22Rv1 (cell line): Measurements from ENCODE around the gene TRNAU1AP.
"Not testable (repeated sequence)": the region's sequence is repeated elsewhere in the genome, so short reads cannot be mapped to it uniquely, and the experiment has no call there.

Experiments used
- H3K27ac ChIP-seq: fragments of 450-650 bp; 2 replicates; pipeline ENCODE4 v1.5.1; 2017
- CTCF ChIP-seq: fragments of 450-650 bp; IDR thresholded peaks from 2 replicates; pipeline ENCODE4 v1.5.1; 2017; ENCODE audit warnings: mild to moderate bottlenecking
- ZFX ChIP-seq: fragments of 450-650 bp; IDR thresholded peaks from 2 replicates; pipeline ENCODE4 v1.6.1; 2017; ENCODE audit warnings: antibody characterized with exemption, borderline replicate concordance

TRNAU1AP gene

GRCh38 chr1:28579401-28579800 lies 26.5 kb downstream of the TRNAU1AP start:
- peak overlapping the region; percentile 95 for H3K27ac ChIP-seq
- TF ChIP-seq ZFX: no peak
- no peak for TF ChIP-seq CTCF

- H3K27ac ChIP-seq: peak overlapping the region; percentile 95
- TF ChIP-seq CTCF (peak; percentile 57), ZFX (no peak)
Observed at GRCh38 chr1:28580722-28581530, 28.0 kb downstream of the TRNAU1AP start.

GRCh38 chr1:28581531-28582247 lies 28.8 kb downstream of the TRNAU1AP start:
- H3K27ac ChIP-seq: peak overlapping the region; percentile 95
- no peak for TF ChIP-seq ZFX
- peak; percentile 33 for TF ChIP-seq CTCF

- TF ChIP-seq CTCF (no peak), ZFX (no peak)
- peak overlapping the region; percentile 95 for H3K27ac ChIP-seq
Observed at GRCh38 chr1:28582248-28582615, 29.3 kb downstream of the TRNAU1AP start.

- not testable (repeated sequence) for H3K27ac ChIP-seq
Observed at GRCh38 chr1:28586585-28587391, 33.9 kb downstream of the TRNAU1AP start.

GRCh38 chr1:28591708-28592320 lies 38.9 kb downstream of the TRNAU1AP start, which contains the start of gene RAB42:
Gene RAB42, plus strand, starts transcription at chr1:28592265. Its CDS starts 247 bp downstream, at chr1:28592512.
- no peak within 1 kb of the TSS for H3K27ac ChIP-seq
- TF ChIP-seq ZFX (no peak), CTCF (no peak)

GRCh38 chr1:28592321-28593071 lies 39.6 kb downstream of the TRNAU1AP start:
- TF ChIP-seq ZFX (no peak), CTCF (no peak)
- H3K27ac ChIP-seq: no peak overlapping the region

GRCh38 chr1:28593988-28594356 lies 41.1 kb downstream of the TRNAU1AP start:
- H3K27ac ChIP-seq: not testable (repeated sequence)

GRCh38 chr1:28594686-28595411 lies 42.0 kb downstream of the TRNAU1AP start:
- not testable (repeated sequence) for H3K27ac ChIP-seq
